RCC 7860 (cell line): ENCODE results near the gene TMEM255A.

Experiments
- DNase-seq: peaks from one replicate; pipeline ENCODE4 v3.0.0-alpha.2; 2015; ENCODE audit warnings: low spot score
- FAIRE-seq: peaks from 2 replicates; lab custom pipeline; 2012; peaks lifted over from hg19 to GRCh38; lab: Jason Lieb, UNC

The TMEM255A gene

GRCh38 chrX:120308959-120309872, 2.0 kb downstream of the TMEM255A start:
- FAIRE-seq (no peak), DNase-seq (no peak)

- DNase-seq (no peak), FAIRE-seq (no peak)
These were observed 2.7 kb downstream of the TMEM255A start for GRCh38 chrX:120308558-120308957.

GRCh38 chrX:120306630-120307029, 4.6 kb downstream of the TMEM255A start:
- DNase-seq, result peak; percentile 4
- peak; percentile 73 for FAIRE-seq

- DNase-seq (no peak), FAIRE-seq (no peak)
These were observed 5.6 kb downstream of the TMEM255A start for GRCh38 chrX:120305531-120306141.

GRCh38 chrX:120304256-120304655, 7.0 kb downstream of the TMEM255A start:
- DNase-seq (no peak), FAIRE-seq (no peak)

GRCh38 chrX:120302434-120302833, 8.8 kb downstream of the TMEM255A start:
- no peak for DNase-seq
- no peak for FAIRE-seq

GRCh38 chrX:120301960-120302359, 9.3 kb downstream of the TMEM255A start:
- DNase-seq (no peak), FAIRE-seq (no peak)

- FAIRE-seq (no peak), DNase-seq (no peak)
These were observed 9.8 kb downstream of the TMEM255A start for GRCh38 chrX:120301497-120301896.

GRCh38 chrX:120299928-120300327, 11.3 kb downstream of the TMEM255A start:
- FAIRE-seq, result no peak
- no peak for DNase-seq

- DNase-seq (no peak), FAIRE-seq (no peak)
These were observed 13.3 kb downstream of the TMEM255A start for GRCh38 chrX:120297923-120298322.

GRCh38 chrX:120294651-120295050, 16.6 kb downstream of the TMEM255A start:
- DNase-seq, result no peak
- FAIRE-seq, result no peak

GRCh38 chrX:120293015-120293414, 18.2 kb downstream of the TMEM255A start:
- DNase-seq (no peak), FAIRE-seq (no peak)

- DNase-seq, result no peak
- no peak for FAIRE-seq
These were observed 20.1 kb downstream of the TMEM255A start for GRCh38 chrX:120291211-120291610.

GRCh38 chrX:120290107-120290506, 21.2 kb downstream of the TMEM255A start:
- DNase-seq (no peak), FAIRE-seq (no peak)

- no peak for DNase-seq
- no peak for FAIRE-seq
These were observed 23.6 kb downstream of the TMEM255A start for GRCh38 chrX:120287513-120288112.

- FAIRE-seq, result no peak
- no peak for DNase-seq
These were observed 24.3 kb downstream of the TMEM255A start for GRCh38 chrX:120286733-120287512.

GRCh38 chrX:120282697-120283096, 28.6 kb downstream of the TMEM255A start:
- FAIRE-seq, result no peak

GRCh38 chrX:120281761-120282160, 29.5 kb downstream of the TMEM255A start:
- DNase-seq, result no peak
- FAIRE-seq, result no peak

More at GRCh38 chrX:120282697-120283096, 28.6 kb downstream of the TMEM255A start:
- DNase-seq, result no peak

GRCh38 chrX:120281021-120281624, 30.1 kb downstream of the TMEM255A start:
- DNase-seq (no peak), FAIRE-seq (no peak)

GRCh38 chrX:120274958-120275357, 36.3 kb downstream of the TMEM255A start:
- DNase-seq (no peak), FAIRE-seq (no peak)

- DNase-seq, result no peak
- no peak for FAIRE-seq
These were observed 37.1 kb downstream of the TMEM255A start for GRCh38 chrX:120274145-120274544.
